ENCODE measurements around the gene MS4A15. TPM values are rescaled to one million over a fixed set of nuclear protein-coding genes. Genes with fewer than 3 reads are reported as not detected.

The MS4A15 gene
- total and polyA plus RNA-seq, 7 donors: 0.04 TPM; not detected in 6

DNA sequence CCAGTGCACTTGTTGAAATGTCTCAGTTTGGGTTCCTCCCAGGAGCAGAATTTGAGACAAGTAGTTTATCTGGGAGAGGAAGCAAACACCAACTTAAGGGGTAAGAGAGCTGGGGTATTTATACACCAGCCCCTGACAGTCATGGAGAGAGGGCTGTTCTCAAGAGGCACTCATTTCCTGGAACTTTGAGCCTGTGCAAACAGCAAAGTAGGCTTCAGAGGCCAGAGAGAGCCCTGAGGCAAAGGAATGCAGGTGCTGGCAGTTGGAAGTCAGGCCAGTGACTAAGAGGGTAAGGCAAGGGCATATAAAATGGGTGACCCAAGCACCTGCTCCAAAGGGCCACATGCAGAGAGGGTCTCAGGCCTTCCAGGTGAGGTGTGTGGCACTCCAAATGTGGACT is 16.1 kb upstream of the MS4A15 start:
- Histone ChIP-seq H3K27me3 (no peaks in the 10 kb centered on the region), H3K4me3 (no peak overlapping the region), H3K4me1 (no peaks in the 10 kb centered on the region), H3K36me3 (no peaks in the 10 kb centered on the region), H3K27ac (no peak overlapping the region), H3K9me3 (no peaks in the 10 kb centered on the region)
- TF ChIP-seq POLR2A (IDR thresholded peaks at IDR 0.05): no peak
- no peak for TF ChIP-seq EP300 (IDR thresholded peaks at IDR 0.05)
- TF ChIP-seq POLR2AphosphoS5 (IDR thresholded peaks at IDR 0.05): no peak
- TF ChIP-seq CTCF (IDR thresholded peaks at IDR 0.05): no peak
- DNase-seq: no peak
- intact Hi-C loops (cut with DNase I): no loop called here

DNA sequence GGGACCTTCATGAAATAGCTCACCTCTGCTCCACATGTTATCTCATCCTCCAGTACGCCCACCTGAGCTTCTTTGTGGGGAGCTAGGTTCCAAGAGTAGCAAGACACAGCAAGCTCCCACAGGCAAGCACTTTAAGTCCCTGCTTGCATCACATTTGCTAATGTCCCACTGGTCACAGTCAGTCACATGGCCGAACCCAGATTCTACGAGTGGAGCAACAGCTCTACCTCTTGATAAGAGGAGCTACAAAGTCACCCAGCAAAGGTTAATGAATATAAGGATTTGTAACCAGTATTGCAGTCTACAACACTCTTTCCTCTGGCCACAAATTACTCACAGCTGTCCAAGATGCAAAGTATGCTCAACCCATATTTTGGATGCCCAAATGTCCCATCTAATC is 15.2 kb upstream of the MS4A15 start:
- intact Hi-C loops (cut with DNase I): no loop called here
- H3K36me3 ChIP-seq: no peaks in the 10 kb centered on the region
- H3K4me1 ChIP-seq: no peaks in the 10 kb centered on the region
- TF ChIP-seq CTCF (IDR thresholded peaks at IDR 0.05) (no peak), POLR2A (IDR thresholded peaks at IDR 0.05) (no peak), POLR2AphosphoS5 (IDR thresholded peaks at IDR 0.05) (no peak), EP300 (IDR thresholded peaks at IDR 0.05) (no peak)
- H3K27ac ChIP-seq: no peak overlapping the region
- no peak for DNase-seq
- H3K27me3 ChIP-seq: no peaks in the 10 kb centered on the region
- 92 to 94% methylated on average over 3 of the region's 3 CpGs for WGBS, 2 donors
- H3K4me3 ChIP-seq: no peak overlapping the region
- H3K9me3 ChIP-seq: no peaks in the 10 kb centered on the region

DNA sequence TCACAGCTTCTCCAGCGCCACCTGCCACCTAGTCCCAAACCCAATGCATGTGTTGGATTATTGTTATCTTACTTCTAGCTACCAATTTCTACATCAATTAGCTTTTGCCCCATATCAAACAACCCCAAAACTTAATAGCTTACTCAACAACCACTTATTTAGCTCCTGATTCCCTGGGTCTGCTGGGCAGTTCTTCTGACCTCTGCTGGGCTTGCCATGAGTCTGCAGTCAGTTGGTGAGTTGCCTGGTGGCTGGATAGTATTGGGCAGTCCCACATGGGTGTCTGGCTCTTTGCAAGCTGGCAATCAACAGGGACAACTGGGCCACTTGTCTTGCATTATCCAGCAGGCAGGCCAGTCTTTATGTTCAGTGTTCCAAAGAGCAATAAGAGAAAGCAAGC is 13.6 kb upstream of the MS4A15 start:
- TF ChIP-seq POLR2A (IDR thresholded peaks at IDR 0.05) (no peak), CTCF (IDR thresholded peaks at IDR 0.05) (no peak), POLR2AphosphoS5 (IDR thresholded peaks at IDR 0.05) (no peak), EP300 (IDR thresholded peaks at IDR 0.05) (no peak)
- 82 to 83% methylated on average over 1 of the region's 1 CpG for WGBS, 2 donors
- no peaks in the 10 kb centered on the region for H3K36me3 ChIP-seq
- H3K27ac ChIP-seq: no peak overlapping the region
- H3K4me3 ChIP-seq: no peak overlapping the region
- no peak for DNase-seq
- no peaks in the 10 kb centered on the region for H3K4me1 ChIP-seq
- no peaks in the 10 kb centered on the region for H3K9me3 ChIP-seq
- H3K27me3 ChIP-seq: no peaks in the 10 kb centered on the region
- intact Hi-C loops (cut with DNase I): no loop called here

DNA sequence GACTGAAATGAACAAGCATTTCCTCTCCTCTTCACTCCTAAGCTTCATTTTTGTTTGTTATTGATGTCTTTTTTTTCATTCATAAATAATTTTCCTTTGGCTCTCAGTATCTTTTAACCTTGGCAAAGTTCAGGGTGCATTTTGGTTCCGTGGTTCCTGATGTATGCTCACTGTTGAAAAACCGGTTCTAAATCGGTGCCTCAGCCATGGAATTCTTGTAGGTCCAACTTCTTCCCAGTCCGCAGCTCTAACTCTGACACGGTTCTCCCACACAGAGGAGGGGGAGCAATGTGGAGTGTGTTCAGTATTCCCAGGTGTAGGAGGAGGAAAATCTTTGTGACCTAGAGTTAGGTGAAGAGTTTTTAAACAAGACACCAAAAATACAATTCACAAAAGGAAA is 12.6 kb upstream of the MS4A15 start:
- intact Hi-C loops (cut with DNase I): no loop called here
- Histone ChIP-seq H3K4me1 (no peaks in the 10 kb centered on the region), H3K27ac (no peak overlapping the region), H3K36me3 (no peaks in the 10 kb centered on the region), H3K27me3 (no peaks in the 10 kb centered on the region), H3K4me3 (no peak overlapping the region), H3K9me3 (no peaks in the 10 kb centered on the region)
- WGBS, 2 donors: 74 to 94% methylated on average over 5 of the region's 5 CpGs
- no peak for DNase-seq
- TF ChIP-seq POLR2AphosphoS5 (IDR thresholded peaks at IDR 0.05) (no peak), EP300 (IDR thresholded peaks at IDR 0.05) (no peak), CTCF (IDR thresholded peaks at IDR 0.05) (no peak), POLR2A (IDR thresholded peaks at IDR 0.05) (no peak)

GRCh38 chr11:60747359-60747873 is 9.3 kb upstream of the MS4A15 start:
- Histone ChIP-seq H3K27ac (no peak overlapping the region), H3K36me3 (no peaks in the 10 kb centered on the region), H3K4me3 (no peak overlapping the region), H3K4me1 (no peaks in the 10 kb centered on the region), H3K9me3 (no peaks in the 10 kb centered on the region), H3K27me3 (peaks cover 0 to 12% (median 4%) of the 10 kb centered on the region in 3 donors)
- DNase-seq: no peak
- intact Hi-C loops (cut with DNase I): no loop called here
- 94 to 95% methylated on average over 14 of the region's 14 CpGs for WGBS, 2 donors
- TF ChIP-seq CTCF (IDR thresholded peaks at IDR 0.05) (no peak), POLR2AphosphoS5 (IDR thresholded peaks at IDR 0.05) (no peak), POLR2A (IDR thresholded peaks at IDR 0.05) (no peak), EP300 (IDR thresholded peaks at IDR 0.05) (no peak)

Measured in sigmoid colon (tissue), 7 donors.